Uterus (tissue), 2 donors: ENCODE measurements around the gene PTPRH.

ENCODE experiments used
- POLR2A ChIP-seq, 2 donors: fragments of 450-650 bp; IDR thresholded peaks; one replicate each; pipeline ENCODE4 v1.6.1; 2016; ENCODE audit warnings: antibody characterized with exemption in 2 of 2, mild to moderate bottlenecking in 1 of 2, moderate library complexity in 1 of 2
- TF ChIP-seq, protein P1 (sequence below), 4 experiments: fragments of 200-600 bp in 2 of 4; fragments of 450-650 bp in 2 of 4; sonication (generic) in 2 of 4; IDR thresholded peaks; one replicate each; pipeline ENCODE4 v1.5.1; 2016 to 2019; ENCODE audit warnings: antibody characterized with exemption in 4 of 4, mild to moderate bottlenecking in 2 of 4, moderate library complexity in 1 of 4

DNA sequence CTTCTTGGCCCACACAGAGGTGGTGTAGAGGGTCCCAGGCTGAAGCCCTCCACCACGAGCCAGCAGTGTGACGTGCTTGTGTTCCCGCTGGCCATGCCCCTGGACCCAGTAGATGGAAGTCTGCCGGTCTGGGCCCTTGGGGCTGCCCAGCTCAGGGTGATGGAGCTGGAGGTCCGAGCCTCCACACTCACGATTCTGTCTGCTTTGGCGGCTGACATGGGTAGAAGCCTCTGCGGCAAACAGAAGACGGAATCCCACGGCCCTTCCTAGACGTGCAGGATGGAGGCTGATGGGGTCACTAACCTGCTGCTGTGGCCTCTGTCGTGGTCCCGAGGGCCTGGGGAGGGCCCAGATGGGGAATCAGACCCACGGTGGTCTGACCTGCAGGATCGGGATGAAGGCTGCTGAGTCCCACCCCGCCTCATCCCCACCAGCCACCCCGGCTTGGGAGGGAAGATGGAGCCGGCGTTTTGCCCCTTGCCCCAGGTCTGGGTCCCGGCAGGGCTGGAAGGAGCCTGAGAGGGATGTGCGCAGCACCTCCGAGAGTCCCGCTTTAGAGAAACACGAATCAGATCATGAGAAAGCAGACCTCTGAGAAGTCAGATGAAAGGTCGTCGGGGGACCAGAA, 14.9 kb upstream of the PTPRH start:
- TF ChIP-seq, protein P1, sequence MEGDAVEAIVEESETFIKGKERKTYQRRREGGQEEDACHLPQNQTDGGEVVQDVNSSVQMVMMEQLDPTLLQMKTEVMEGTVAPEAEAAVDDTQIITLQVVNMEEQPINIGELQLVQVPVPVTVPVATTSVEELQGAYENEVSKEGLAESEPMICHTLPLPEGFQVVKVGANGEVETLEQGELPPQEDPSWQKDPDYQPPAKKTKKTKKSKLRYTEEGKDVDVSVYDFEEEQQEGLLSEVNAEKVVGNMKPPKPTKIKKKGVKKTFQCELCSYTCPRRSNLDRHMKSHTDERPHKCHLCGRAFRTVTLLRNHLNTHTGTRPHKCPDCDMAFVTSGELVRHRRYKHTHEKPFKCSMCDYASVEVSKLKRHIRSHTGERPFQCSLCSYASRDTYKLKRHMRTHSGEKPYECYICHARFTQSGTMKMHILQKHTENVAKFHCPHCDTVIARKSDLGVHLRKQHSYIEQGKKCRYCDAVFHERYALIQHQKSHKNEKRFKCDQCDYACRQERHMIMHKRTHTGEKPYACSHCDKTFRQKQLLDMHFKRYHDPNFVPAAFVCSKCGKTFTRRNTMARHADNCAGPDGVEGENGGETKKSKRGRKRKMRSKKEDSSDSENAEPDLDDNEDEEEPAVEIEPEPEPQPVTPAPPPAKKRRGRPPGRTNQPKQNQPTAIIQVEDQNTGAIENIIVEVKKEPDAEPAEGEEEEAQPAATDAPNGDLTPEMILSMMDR (IDR thresholded peaks at IDR 0.05): no peak
- TF ChIP-seq POLR2A (IDR thresholded peaks at IDR 0.05): no peak
